ENCODE data around the gene ZNF394.

ZNF394 gene

DNA sequence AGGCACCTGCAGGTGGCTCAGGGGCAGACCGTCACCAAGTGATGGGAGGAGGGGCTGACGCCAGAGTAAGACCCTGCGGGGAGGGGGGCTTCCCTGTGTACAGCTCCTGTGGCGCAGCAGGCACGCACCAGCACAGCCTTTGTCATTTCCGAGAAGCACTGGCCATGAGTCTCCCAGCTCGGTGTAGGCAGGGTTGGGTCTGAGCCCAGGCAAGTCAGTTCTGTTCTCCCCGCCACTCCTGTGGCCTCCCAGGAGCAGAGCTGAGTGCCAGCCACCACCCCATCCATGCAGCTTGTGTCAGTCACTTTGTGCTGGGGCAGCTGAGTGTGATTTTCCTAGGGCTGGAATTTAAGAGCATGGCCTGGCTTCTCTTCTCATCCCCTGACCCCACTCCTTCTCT, 48.1 kb downstream of the ZNF394 start:
- DNase-seq (ENCODE audit: low spot score) = no peak
- TF ChIP-seq, protein P1, sequence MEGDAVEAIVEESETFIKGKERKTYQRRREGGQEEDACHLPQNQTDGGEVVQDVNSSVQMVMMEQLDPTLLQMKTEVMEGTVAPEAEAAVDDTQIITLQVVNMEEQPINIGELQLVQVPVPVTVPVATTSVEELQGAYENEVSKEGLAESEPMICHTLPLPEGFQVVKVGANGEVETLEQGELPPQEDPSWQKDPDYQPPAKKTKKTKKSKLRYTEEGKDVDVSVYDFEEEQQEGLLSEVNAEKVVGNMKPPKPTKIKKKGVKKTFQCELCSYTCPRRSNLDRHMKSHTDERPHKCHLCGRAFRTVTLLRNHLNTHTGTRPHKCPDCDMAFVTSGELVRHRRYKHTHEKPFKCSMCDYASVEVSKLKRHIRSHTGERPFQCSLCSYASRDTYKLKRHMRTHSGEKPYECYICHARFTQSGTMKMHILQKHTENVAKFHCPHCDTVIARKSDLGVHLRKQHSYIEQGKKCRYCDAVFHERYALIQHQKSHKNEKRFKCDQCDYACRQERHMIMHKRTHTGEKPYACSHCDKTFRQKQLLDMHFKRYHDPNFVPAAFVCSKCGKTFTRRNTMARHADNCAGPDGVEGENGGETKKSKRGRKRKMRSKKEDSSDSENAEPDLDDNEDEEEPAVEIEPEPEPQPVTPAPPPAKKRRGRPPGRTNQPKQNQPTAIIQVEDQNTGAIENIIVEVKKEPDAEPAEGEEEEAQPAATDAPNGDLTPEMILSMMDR (IDR thresholded peaks at IDR 0.05) = no peak
- H3K27ac ChIP-seq = no peak overlapping the region

DNA sequence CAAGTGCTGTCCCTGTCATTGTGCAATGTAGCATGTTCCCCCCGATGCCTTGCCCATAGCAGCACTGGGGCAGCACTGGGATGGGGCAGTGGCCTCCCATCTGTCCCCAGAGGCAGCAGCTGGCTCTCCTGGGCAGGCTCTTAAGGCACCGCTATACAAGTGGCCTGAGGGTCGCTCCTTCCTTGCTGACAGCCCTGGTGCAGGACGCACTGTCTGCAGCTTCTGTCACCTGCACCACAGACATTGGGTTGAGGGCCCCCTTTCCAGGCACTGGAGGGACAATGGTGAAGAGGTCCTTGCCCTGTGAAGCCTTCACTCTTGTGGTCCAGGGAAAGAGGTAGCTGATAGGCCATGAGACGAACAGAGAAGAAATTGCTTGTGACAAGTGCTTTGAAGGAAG, 50.8 kb downstream of the ZNF394 start:
- H3K27ac ChIP-seq = no peak overlapping the region
- H3K4me3 ChIP-seq = no peak overlapping the region
- DNase-seq (ENCODE audit: low spot score) = no peak
- TF ChIP-seq, protein P1 (IDR thresholded peaks at IDR 0.05) = no peak

More for the DNA sequence above, 48.1 kb downstream of the ZNF394 start:
- no peak overlapping the region for H3K4me3 ChIP-seq

DNA sequence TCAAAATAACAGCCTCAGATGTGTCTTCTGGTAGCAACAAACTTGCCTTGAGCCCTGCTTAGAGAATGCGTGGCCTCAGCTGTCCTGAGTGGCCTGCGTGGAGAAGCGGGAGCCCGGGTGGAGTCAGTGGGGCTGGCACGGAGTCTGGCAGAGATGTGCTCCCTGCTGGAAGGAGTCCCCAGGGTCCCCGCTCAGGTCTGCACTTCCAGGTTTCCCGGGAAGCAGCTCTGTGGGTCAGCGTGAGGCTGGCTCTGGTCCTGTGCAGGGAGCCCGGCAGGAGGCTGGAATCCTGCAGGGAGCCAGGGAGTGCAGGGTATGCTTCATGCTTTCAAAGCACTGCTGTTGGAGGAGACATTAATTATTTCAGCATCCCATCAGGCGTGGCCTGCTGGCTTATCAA, 51.2 kb downstream of the ZNF394 start:
- DNase-seq (ENCODE audit: low spot score) = no peak
- TF ChIP-seq, protein P1 (IDR thresholded peaks at IDR 0.05) = no peak
- Histone ChIP-seq H3K4me3 (no peak overlapping the region), H3K27ac (no peak overlapping the region)

DNA sequence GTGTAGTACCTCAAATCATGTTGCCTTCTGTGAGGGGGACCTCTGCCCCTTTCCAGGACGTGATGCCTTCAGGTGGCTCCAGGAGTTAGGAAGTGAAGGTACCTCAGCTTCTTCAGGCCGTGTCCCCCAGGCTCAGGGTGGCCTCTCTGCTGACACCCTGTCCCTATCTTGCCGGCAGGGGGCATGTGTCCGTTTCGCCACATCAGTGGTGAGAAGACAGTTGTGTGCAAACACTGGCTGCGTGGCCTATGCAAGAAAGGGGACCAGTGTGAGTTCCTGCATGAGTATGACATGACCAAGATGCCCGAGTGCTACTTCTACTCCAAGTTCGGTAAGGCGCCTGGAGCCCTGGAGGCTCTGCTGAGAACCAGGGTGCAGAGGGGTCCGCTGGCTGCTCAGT, 52.1 kb downstream of the ZNF394 start:
- DNase-seq (ENCODE audit: low spot score) = no peak
- TF ChIP-seq, protein P1 (IDR thresholded peaks at IDR 0.05) = no peak
- no peak overlapping the region for H3K4me3 ChIP-seq
- H3K27ac ChIP-seq = no peak overlapping the region

DNA sequence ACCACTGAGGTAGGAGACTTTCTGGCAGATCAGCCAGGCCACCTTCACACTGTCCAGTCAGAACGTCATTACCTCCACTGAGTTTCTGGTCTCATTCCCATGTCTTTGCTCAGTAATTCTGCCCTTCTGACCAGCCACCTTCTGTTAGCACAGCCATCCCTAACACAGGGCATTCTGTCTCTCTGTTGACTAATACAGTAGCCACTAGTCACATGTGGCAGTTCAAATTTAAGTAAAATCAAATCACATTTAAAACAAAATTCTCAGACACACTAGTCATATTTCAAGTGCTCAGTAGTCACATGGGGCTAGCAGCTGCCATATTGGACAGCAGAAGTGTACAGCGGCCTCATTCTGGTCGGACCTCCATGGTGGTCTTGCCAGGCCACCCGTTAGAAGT, 54.0 kb downstream of the ZNF394 start:
- Histone ChIP-seq H3K27ac (no peak overlapping the region), H3K4me3 (no peak overlapping the region)
- DNase-seq (ENCODE audit: low spot score) = no peak
- TF ChIP-seq, protein P1 (IDR thresholded peaks at IDR 0.05) = no peak

All from coronary artery (tissue), 2 donors.